Nephron (organoid): ENCODE results near the gene ZNF302.

ENCODE experiments used
- H3K27ac Mint-ChIP-seq, 3 experiments: 2 replicates each; pipeline ENCODE4 v1.8.0; 2020; ENCODE audit warnings: mixed read lengths in 3 of 3, mild to moderate bottlenecking in 2 of 3, moderate library complexity in 1 of 3
- H3K27me3 Mint-ChIP-seq: 2 replicates; pipeline ENCODE4 v1.8.0; 2021; ENCODE audit warnings: low read depth, mild to moderate bottlenecking, moderate library complexity, mixed read lengths
- H3K36me3 Mint-ChIP-seq: 2 replicates; pipeline ENCODE4 v1.8.0; 2020; ENCODE audit warnings: low read depth, mixed read lengths
- H3K4me1 Mint-ChIP-seq: 2 replicates; pipeline ENCODE4 v1.8.0; 2020; ENCODE audit warnings: mixed read lengths
- H3K4me3 Mint-ChIP-seq, 3 experiments: 2 replicates each; pipeline ENCODE4 v1.8.0; 2020; ENCODE audit warnings: mild to moderate bottlenecking in 3 of 3, mixed read lengths in 3 of 3, moderate library complexity in 2 of 3
- H3K9me3 Mint-ChIP-seq: 2 replicates; pipeline ENCODE4 v1.8.0; 2020; ENCODE audit warnings: mixed read lengths
- CTCF ChIP-seq, 3 experiments: fragments of 200-600 bp; sonication (generic); IDR thresholded peaks; one replicate each; pipeline ENCODE4 v1.5.0; 2021; ENCODE audit warnings: antibody characterized with exemption in 3 of 3; ENCODE audit not compliant: unreplicated experiment in 3 of 3

ZNF302 gene

GRCh38 chr19:34677386-34678084, at the start of gene ZNF302:
Gene ZNF302 (plus strand): TSS chr19:34677678. CDS start chr19:34678805, 1,127 bp downstream.
- Mint-ChIP-seq H3K4me1 (peaks cover 12% of the 10 kb centered on the region), H3K36me3 (peaks cover 59% of the 10 kb centered on the region), H3K27me3 (no peaks in the 10 kb centered on the region), H3K9me3 (peaks cover 49% of the 10 kb centered on the region), H3K4me3 (peak within 1 kb of the TSS; percentile 94 to 98 (median 97)), H3K27ac (peak within 1 kb of the TSS; percentile 99 to 100 (median 99))
- peak in 1 of 3 experiments; percentile 3 for TF ChIP-seq CTCF (IDR thresholded peaks at IDR 0.05; ENCODE audit: unreplicated experiment in 3 of 3)

- H3K27me3 Mint-ChIP-seq: peaks cover 3% of the 10 kb centered on the region
- H3K4me1 Mint-ChIP-seq: no peaks in the 10 kb centered on the region
- no peak overlapping the region for H3K4me3 Mint-ChIP-seq
- no peak for TF ChIP-seq CTCF (IDR thresholded peaks at IDR 0.05; ENCODE audit: unreplicated experiment in 3 of 3)
- no peak overlapping the region for H3K27ac Mint-ChIP-seq
- H3K9me3 Mint-ChIP-seq: peaks cover 31% of the 10 kb centered on the region
- H3K36me3 Mint-ChIP-seq: no peaks in the 10 kb centered on the region
These were observed 43.7 kb upstream of the ZNF302 start for GRCh38 chr19:34633802-34634201.

GRCh38 chr19:34639491-34640085, 37.9 kb upstream of the ZNF302 start:
- peak; percentile 26 to 58 (median 32) for TF ChIP-seq CTCF (IDR thresholded peaks at IDR 0.05; ENCODE audit: unreplicated experiment in 3 of 3)
- H3K4me1 Mint-ChIP-seq: no peaks in the 10 kb centered on the region
- H3K27me3 Mint-ChIP-seq: peaks cover 5% of the 10 kb centered on the region
- H3K27ac Mint-ChIP-seq: no peak overlapping the region
- peaks cover 14% of the 10 kb centered on the region for H3K9me3 Mint-ChIP-seq
- no peaks in the 10 kb centered on the region for H3K36me3 Mint-ChIP-seq
- H3K4me3 Mint-ChIP-seq: no peak overlapping the region

- Mint-ChIP-seq H3K4me1 (peaks cover 8% of the 10 kb centered on the region), H3K36me3 (no peaks in the 10 kb centered on the region), H3K27ac (no peak overlapping the region)
These were observed 35.2 kb upstream of the ZNF302 start for GRCh38 chr19:34642241-34642640.

GRCh38 chr19:34644991-34645461, 32.5 kb upstream of the ZNF302 start:
- TF ChIP-seq CTCF (IDR thresholded peaks at IDR 0.05; ENCODE audit: unreplicated experiment in 3 of 3): no peak
- no peaks in the 10 kb centered on the region for H3K36me3 Mint-ChIP-seq
- H3K27ac Mint-ChIP-seq: no peak overlapping the region
- no peaks in the 10 kb centered on the region for H3K9me3 Mint-ChIP-seq
- H3K4me3 Mint-ChIP-seq: no peak overlapping the region
- peaks cover 8% of the 10 kb centered on the region for H3K4me1 Mint-ChIP-seq
- H3K27me3 Mint-ChIP-seq: peaks cover 7% of the 10 kb centered on the region

More at GRCh38 chr19:34642241-34642640, 35.2 kb upstream of the ZNF302 start:
- Mint-ChIP-seq H3K4me3 (no peak overlapping the region), H3K27me3 (peaks cover 3% of the 10 kb centered on the region), H3K9me3 (no peaks in the 10 kb centered on the region)
- TF ChIP-seq CTCF (IDR thresholded peaks at IDR 0.05; ENCODE audit: unreplicated experiment in 3 of 3): no peak
